Natural killer cell treated with Interleukin-12 subunit alpha and Interleukin-12 subunit beta and Interleukin-15 and Interleukin-18, amount 100 ng/mL, for 72 hours (primary cell): ENCODE data around the gene RPL22. TPM values are rescaled to one million over a fixed set of nuclear protein-coding genes. Genes with fewer than 3 reads are reported as not detected.

ENCODE experiments used
- ATAC-seq, 2 donors: fragments of 150-1000 bp; cut with Tn5 transposase in 1 of 2; sonication (Bioruptor Pico), chemical (Tn5 transposase) in 1 of 2; 2 replicates each; pipeline ENCODE4 v1.10.0; 2021
- DNase-seq: peaks from one replicate; pipeline ENCODE4 v3.0.0; 2022; ENCODE audit warnings: low spot score
- H3K27ac Mint-ChIP-seq, 2 donors: 1 replicate in 1 of 2; 2 replicates in 1 of 2; pipeline ENCODE4 v1.8.0; 2022; ENCODE audit warnings: mixed read lengths in 2 of 2, mild to moderate bottlenecking in 1 of 2, moderate library complexity in 1 of 2
- H3K27me3 Mint-ChIP-seq, 2 donors: 1 replicate in 1 of 2; 2 replicates in 1 of 2; pipeline ENCODE4 v1.8.0; 2022; ENCODE audit warnings: mixed read lengths in 2 of 2
- H3K36me3 Mint-ChIP-seq: one replicate; pipeline ENCODE4 v1.8.0; 2022; ENCODE audit warnings: mixed read lengths
- H3K4me1 Mint-ChIP-seq, 2 donors: 1 replicate in 1 of 2; 2 replicates in 1 of 2; pipeline ENCODE4 v1.8.0; 2022; ENCODE audit warnings: low read depth in 2 of 2, mixed read lengths in 2 of 2, mild to moderate bottlenecking in 1 of 2
- H3K4me3 Mint-ChIP-seq: one replicate; pipeline ENCODE4 v1.8.0; 2022; ENCODE audit warnings: mixed read lengths
- H3K9me3 Mint-ChIP-seq: 2 replicates; pipeline ENCODE4 v1.8.0; 2022; ENCODE audit warnings: mixed read lengths
- total RNA-seq, 2 donors: library from RNA; stranded (reverse); gene quantifications; one replicate each; pipeline ENCODE4 v1.2.3, GENCODE V29; 2022

Gene RPL22
- total RNA-seq, 2 donors from 2014 or later, result 209 to 355 TPM

GRCh38 chr1:6202256-6202655, 2.9 kb upstream of the RPL22 start:
- no peak for DNase-seq
- no peak for ATAC-seq
- H3K4me3 Mint-ChIP-seq, result peak overlapping the region; percentile 96
- peaks cover 27 to 33% of the 10 kb centered on the region in 2 donors for H3K4me1 Mint-ChIP-seq
- H3K36me3 Mint-ChIP-seq, result peaks cover 16% of the 10 kb centered on the region
- peaks cover 0 to 3% of the 10 kb centered on the region in 2 donors for H3K27me3 Mint-ChIP-seq
- peak overlapping the region in 1 of 2 donors; percentile 61 for H3K27ac Mint-ChIP-seq
- H3K9me3 Mint-ChIP-seq, result no peaks in the 10 kb centered on the region

- H3K36me3 Mint-ChIP-seq, result peaks cover 27% of the 10 kb centered on the region
- H3K27ac Mint-ChIP-seq, result peak overlapping the region; percentile 83 to 85
- DNase-seq (no peak), ATAC-seq (no peak)
- no peaks in the 10 kb centered on the region for H3K9me3 Mint-ChIP-seq
- H3K4me3 Mint-ChIP-seq, result peak overlapping the region; percentile 96
- H3K27me3 Mint-ChIP-seq, result no peaks in the 10 kb centered on the region
- peaks cover 34 to 45% of the 10 kb centered on the region in 2 donors for H3K4me1 Mint-ChIP-seq
Observed at GRCh38 chr1:6200188-6200809, 904 bp upstream of the RPL22 start.

- Mint-ChIP-seq H3K9me3 (no peaks in the 10 kb centered on the region), H3K36me3 (peaks cover 27% of the 10 kb centered on the region), H3K27me3 (no peaks in the 10 kb centered on the region), H3K27ac (peak overlapping the region; percentile 83 to 85), H3K4me3 (peak overlapping the region; percentile 96), H3K4me1 (peaks cover 34 to 45% of the 10 kb centered on the region in 2 donors)
- ATAC-seq, result peak; percentile 28 to 48
- no peak for DNase-seq
Observed at GRCh38 chr1:6198646-6199297, 623 bp downstream of the RPL22 start.

GRCh38 chr1:6197746-6198427, 1.5 kb downstream of the RPL22 start:
- H3K4me1 Mint-ChIP-seq, result peaks cover 35 to 45% of the 10 kb centered on the region in 2 donors
- DNase-seq (no peak), ATAC-seq (no peak)
- no peaks in the 10 kb centered on the region for H3K9me3 Mint-ChIP-seq
- H3K27me3 Mint-ChIP-seq, result no peaks in the 10 kb centered on the region
- peak overlapping the region; percentile 96 for H3K4me3 Mint-ChIP-seq
- peak overlapping the region; percentile 83 to 85 for H3K27ac Mint-ChIP-seq
- peaks cover 30% of the 10 kb centered on the region for H3K36me3 Mint-ChIP-seq

GRCh38 chr1:6191968-6192367, 7.4 kb downstream of the RPL22 start:
- H3K9me3 Mint-ChIP-seq, result no peaks in the 10 kb centered on the region
- DNase-seq, result no peak
- H3K27me3 Mint-ChIP-seq, result no peaks in the 10 kb centered on the region
- no peak overlapping the region for H3K4me3 Mint-ChIP-seq
- no peak for ATAC-seq
- H3K4me1 Mint-ChIP-seq, result peaks cover 10 to 25% of the 10 kb centered on the region in 2 donors
- peaks cover 17% of the 10 kb centered on the region for H3K36me3 Mint-ChIP-seq
- H3K27ac Mint-ChIP-seq, result no peak overlapping the region

DNA sequence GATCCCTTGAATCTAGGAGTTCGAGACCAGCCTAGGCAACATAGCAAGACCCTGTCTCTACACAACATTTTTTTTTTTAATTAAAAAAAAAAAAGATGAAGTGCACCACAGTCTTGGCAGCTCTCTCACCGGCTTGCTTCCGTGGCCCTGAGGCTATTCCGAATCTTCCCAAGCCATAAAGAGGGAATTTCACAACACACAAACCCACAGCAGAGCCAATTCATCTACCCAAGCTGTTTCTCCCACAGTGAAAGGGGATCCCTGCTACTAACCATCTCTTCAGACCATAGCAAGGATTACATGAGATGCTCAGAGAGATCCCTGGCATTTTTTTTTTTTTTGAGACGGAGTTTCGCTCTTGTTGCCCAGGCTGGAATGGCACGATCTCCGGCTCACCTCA, 10.9 kb downstream of the RPL22 start:
- peak overlapping the region in 1 of 2 donors; percentile 32 for H3K27ac Mint-ChIP-seq
- no peaks in the 10 kb centered on the region for H3K27me3 Mint-ChIP-seq
- peaks cover 16 to 30% of the 10 kb centered on the region in 2 donors for H3K4me1 Mint-ChIP-seq
- no peak overlapping the region for H3K4me3 Mint-ChIP-seq
- no peak for ATAC-seq
- H3K9me3 Mint-ChIP-seq, result no peaks in the 10 kb centered on the region
- peaks cover 19% of the 10 kb centered on the region for H3K36me3 Mint-ChIP-seq
- DNase-seq, result no peak

DNA sequence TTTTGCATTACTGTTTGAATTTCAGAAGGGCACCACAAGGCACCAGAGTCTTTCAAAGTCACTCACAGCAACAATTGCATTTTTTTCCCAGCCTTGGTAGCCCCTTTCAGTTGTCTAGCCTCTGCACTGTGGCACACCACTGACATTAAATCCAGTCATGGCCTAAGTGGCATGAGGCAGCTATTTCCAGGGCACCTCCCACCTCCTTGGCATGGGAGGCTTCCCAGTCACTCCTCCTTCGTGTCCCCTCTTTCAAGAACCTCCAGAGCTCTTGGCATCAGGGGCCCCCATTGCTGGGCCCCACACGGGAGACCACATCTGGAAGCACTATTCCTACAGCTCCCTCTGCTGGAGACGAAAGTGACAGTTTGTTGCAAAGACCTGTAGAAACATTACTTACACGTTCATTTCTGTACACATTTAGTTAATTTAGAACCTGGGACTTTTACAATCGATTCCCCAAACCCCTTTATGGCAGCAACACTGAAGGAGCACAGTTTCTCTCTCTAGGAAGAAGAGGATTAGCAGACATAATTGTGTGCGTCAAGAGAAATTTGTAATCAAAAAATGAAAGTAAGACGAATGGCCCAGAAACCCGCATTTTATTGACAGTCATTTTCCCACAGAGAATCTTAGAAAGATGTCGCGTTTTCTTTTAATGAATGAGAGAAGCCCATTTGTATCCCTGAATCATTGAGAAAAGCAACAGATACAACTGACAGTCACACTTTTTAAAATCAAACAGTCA, 13.6 kb downstream of the RPL22 start:
- Mint-ChIP-seq H3K27ac (peak overlapping the region in 1 of 2 donors; percentile 29), H3K9me3 (no peaks in the 10 kb centered on the region), H3K4me3 (no peak overlapping the region), H3K27me3 (peaks cover 12% of the 10 kb centered on the region in 2 donors), H3K4me1 (peaks cover 27 to 39% of the 10 kb centered on the region in 2 donors), H3K36me3 (peaks cover 12% of the 10 kb centered on the region)
- DNase-seq (no peak), ATAC-seq (no peak)

- ATAC-seq (no peak), DNase-seq (no peak)
- H3K4me1 Mint-ChIP-seq, result peaks cover 28 to 37% of the 10 kb centered on the region in 2 donors
- H3K9me3 Mint-ChIP-seq, result no peaks in the 10 kb centered on the region
- peaks cover 13 to 14% of the 10 kb centered on the region in 2 donors for H3K27me3 Mint-ChIP-seq
- no peak overlapping the region for H3K27ac Mint-ChIP-seq
- no peak overlapping the region for H3K4me3 Mint-ChIP-seq
- H3K36me3 Mint-ChIP-seq, result peaks cover 12% of the 10 kb centered on the region
Observed at GRCh38 chr1:6185151-6185550, 14.2 kb downstream of the RPL22 start.

DNA sequence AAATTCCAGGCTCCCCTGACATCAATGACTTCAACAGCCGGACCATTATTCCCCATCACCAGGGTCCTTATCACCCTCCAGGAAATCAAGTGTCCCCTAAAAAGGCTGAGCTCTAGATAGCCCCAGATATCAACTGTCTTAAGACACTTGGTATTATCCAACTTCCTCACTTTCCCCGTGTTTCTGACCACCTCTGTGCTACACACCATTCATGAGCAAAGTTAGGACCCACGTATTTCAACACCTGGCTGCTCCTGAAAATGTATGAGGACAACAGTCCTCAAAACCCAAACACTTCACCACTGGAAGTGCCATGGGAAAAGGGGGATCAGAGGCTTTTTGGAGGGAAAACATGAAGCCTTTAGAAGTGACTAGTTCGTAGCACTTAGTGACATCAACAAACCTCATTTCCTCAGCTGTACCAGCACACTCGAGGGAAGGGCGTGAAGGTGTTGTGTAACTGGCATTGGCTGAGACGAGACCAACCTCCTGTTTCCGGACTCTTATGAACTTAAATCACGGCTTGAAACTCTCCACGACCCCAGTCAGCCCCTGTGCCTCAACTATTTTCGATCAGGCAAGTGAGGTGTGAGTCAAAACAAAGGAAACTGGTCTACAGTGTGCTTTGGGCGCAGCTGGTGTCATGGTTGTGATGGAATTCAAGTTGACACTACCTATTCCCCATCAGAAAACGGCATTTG, 15.2 kb downstream of the RPL22 start:
- peak overlapping the region; percentile 4 for H3K4me3 Mint-ChIP-seq
- peaks cover 28 to 33% of the 10 kb centered on the region in 2 donors for H3K4me1 Mint-ChIP-seq
- H3K36me3 Mint-ChIP-seq, result peaks cover 12% of the 10 kb centered on the region
- H3K9me3 Mint-ChIP-seq, result no peaks in the 10 kb centered on the region
- DNase-seq (no peak), ATAC-seq (no peak)
- peaks cover 13 to 14% of the 10 kb centered on the region in 2 donors for H3K27me3 Mint-ChIP-seq
- H3K27ac Mint-ChIP-seq, result no peak overlapping the region

- H3K4me1 Mint-ChIP-seq, result peaks cover 27 to 28% of the 10 kb centered on the region in 2 donors
- no peaks in the 10 kb centered on the region for H3K9me3 Mint-ChIP-seq
- H3K4me3 Mint-ChIP-seq, result no peak overlapping the region
- ATAC-seq (no peak), DNase-seq (no peak)
- no peak overlapping the region for H3K27ac Mint-ChIP-seq
- peaks cover 12% of the 10 kb centered on the region for H3K36me3 Mint-ChIP-seq
- peaks cover 17% of the 10 kb centered on the region in 2 donors for H3K27me3 Mint-ChIP-seq
Observed at GRCh38 chr1:6183520-6183989, 15.8 kb downstream of the RPL22 start.

- Mint-ChIP-seq H3K27ac (no peak overlapping the region), H3K27me3 (peaks cover 25 to 34% of the 10 kb centered on the region in 2 donors), H3K36me3 (peaks cover 11% of the 10 kb centered on the region), H3K9me3 (no peaks in the 10 kb centered on the region), H3K4me1 (peaks cover 28 to 34% of the 10 kb centered on the region in 2 donors), H3K4me3 (peak overlapping the region; percentile 37)
- DNase-seq (no peak), ATAC-seq (no peak)
Observed at GRCh38 chr1:6181347-6181770, 18.0 kb downstream of the RPL22 start.

GRCh38 chr1:6180707-6181311, 18.6 kb downstream of the RPL22 start:
- H3K4me1 Mint-ChIP-seq, result peaks cover 26 to 34% of the 10 kb centered on the region in 2 donors
- DNase-seq, result no peak
- H3K36me3 Mint-ChIP-seq, result peaks cover 6% of the 10 kb centered on the region
- no peak overlapping the region for H3K27ac Mint-ChIP-seq
- peak overlapping the region; percentile 37 for H3K4me3 Mint-ChIP-seq
- peaks cover 25 to 34% of the 10 kb centered on the region in 2 donors for H3K27me3 Mint-ChIP-seq
- H3K9me3 Mint-ChIP-seq, result no peaks in the 10 kb centered on the region
- no peak for ATAC-seq
